SW480 (cell line): ENCODE data around the gene ZNF14.
"Not testable (repeated sequence)": the region's sequence is repeated elsewhere in the genome, so short reads cannot be mapped to it uniquely, and the experiment has no call there.

Experiments
- DNase-seq: peaks from one replicate; pipeline ENCODE4 v3.0.0-alpha.2; 2016; ENCODE audit warnings: low spot score

ZNF14 gene

GRCh38 chr19:19746286-19747213, 13.6 kb upstream of the ZNF14 start:
- DNase-seq, result no peak

DNA sequence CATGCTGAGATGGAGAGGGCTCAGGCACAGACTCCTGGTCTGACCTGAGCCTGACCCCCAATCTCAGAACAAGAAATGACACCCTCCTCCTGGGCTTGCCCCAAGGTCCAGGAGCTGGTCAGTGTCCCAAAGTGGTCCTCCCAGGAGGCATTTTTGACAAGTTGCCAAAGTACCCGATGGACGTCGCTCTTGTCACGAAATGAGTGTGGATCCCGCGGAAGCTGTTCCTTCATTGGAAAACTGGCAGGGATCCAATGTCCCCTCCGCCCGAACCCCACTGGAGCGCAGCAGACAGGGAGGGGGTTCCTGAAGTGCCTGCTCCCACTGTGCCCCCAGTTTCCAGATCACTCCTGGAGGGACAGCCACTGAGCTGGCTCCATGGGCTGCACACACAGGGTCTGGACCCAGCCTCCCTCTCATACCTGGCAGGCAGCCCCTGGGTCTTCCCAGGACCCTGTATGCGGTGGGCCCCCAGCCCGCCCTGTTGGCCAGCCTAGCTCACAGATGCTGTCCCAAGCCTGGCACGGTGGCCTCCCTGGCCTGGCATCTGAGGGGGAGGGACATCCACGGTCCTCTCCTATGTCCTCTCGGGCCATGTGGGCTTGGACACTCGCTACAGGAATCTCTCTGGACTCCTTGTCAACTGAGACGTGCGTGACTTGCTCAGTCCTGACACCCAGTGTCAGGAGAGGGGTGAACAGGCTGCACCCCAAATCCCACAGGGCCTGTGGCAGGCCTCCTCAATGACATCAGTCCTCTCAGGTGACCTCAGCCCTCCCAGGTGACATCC, 12.8 kb upstream of the ZNF14 start:
- no peak for DNase-seq

DNA sequence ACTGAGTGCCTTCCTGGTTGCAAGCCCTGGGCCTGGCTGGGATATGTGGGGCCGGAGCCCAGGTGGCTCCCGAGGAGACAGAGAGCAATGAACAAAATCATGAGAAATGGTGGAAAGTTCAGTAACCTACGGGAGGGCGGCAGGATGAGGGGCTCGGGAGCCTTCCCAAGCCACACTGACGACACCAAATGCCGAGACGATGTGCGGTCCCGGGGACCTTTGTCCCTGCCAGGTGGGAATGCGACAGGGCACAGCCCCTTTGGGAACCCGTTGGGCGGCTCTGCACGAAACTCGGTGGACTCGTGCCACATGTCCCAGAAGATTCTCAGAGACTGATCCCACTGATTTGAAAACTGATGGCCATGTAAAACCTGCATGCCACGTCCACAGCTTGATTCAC, 11.7 kb upstream of the ZNF14 start:
- no peak for DNase-seq

GRCh38 chr19:19743921-19744320, 11.0 kb upstream of the ZNF14 start:
- not testable (repeated sequence) for DNase-seq

GRCh38 chr19:19743176-19743575, 10.3 kb upstream of the ZNF14 start:
- no peak for DNase-seq

- DNase-seq, result no peak
Observed at GRCh38 chr19:19742773-19743172, 9.9 kb upstream of the ZNF14 start.

GRCh38 chr19:19741184-19741583, 8.3 kb upstream of the ZNF14 start:
- no peak for DNase-seq

DNA sequence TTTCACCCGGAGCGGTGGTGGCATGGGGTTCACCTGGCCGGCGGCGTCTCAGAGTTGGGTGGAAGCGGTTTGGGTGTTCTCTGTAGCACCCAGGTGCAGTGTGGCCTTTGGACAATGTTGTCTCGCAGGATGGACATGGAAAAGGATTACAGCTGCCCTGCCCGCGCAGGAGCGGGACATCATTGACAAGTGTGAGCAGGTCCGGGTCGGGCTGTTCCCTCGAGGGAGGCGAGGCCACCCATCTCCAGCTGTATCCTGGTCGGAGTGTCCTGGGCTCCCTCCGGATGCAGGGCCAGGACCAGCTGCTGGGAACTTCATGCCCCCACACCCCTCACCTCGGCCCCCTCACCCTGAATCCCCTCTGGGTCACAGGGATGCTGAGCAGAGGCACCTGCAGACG, 7.8 kb upstream of the ZNF14 start:
- no peak for DNase-seq

DNA sequence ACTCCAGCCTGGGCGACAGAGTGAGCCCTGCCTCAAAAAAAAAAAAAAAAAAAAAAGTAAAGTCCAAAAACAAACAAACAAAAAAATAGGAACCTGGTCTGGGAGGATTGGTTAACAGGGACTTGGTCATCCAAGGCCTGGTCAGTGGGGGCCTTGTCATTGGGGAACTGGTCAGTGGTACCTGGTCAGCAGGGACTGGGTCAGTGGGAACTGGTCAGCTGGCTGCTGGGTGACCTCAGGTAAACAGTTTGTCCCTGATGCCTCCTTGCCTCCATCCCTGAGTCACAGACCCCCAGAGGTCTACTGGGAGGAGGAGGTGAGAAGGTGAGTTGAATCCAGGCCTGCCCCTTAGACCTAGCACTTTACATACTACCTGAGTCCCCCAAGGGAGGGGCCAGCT, 5.7 kb upstream of the ZNF14 start:
- DNase-seq, result no peak

DNA sequence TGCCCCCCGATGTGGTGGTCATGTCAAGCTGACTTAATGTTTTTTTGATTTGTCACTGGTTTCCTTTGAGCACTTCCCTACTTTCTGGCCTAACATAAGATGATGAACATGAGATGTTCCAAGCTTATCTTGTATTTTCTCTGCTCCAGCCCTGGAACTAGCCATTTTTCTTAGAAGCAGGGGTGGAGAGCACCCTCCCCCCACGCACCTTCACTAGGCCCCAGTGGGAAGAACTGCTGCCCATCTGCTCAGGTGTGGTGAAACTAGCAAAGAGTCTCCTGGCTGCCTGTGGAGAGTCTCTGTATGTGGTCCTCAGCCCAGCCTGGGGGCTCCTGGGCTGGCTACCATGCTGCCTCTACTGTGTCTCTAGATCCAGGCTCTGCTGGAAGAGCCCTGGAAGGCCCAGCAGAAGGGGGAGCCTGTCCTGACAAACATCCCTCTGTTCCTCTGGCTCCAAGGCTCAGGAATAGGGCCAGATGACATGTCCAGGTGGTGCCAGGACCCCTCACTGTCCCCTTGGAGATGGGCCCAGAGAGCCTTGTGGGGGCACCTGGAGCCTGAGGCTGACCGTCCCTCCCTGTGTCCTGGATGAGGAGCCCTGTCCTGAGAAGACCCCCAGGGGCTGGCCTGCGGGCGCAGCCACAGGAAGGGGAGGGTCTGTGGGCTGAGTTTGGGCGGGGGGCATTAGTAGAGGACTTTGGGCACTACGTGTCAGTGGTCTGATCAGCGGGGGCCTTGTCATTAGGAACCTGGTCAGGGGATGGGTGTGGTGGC, 4.8 kb upstream of the ZNF14 start:
- no peak for DNase-seq

GRCh38 chr19:19721896-19722295, 11.0 kb downstream of the ZNF14 start:
- DNase-seq, result no peak

DNA sequence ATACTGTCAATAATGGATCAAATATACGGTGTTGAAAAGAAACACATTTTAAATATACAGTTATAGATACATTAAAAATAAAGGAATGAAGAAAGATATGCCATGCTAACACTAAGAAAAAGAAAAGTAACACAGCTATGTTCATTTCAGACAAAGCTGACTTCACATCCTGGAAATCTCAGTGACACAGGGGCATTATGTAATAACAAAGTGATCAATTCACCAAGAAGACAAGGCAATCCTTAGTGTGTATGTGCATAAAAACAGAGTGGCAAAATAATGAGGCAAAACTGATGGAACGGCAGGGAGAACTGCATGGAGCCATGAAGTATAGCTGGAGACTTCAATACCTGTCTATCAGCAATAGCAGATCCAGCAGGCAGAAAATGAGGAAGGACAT, 13.1 kb downstream of the ZNF14 start:
- no peak for DNase-seq

- DNase-seq, result no peak
Observed at GRCh38 chr19:19711934-19712828, 20.7 kb downstream of the ZNF14 start.

DNA sequence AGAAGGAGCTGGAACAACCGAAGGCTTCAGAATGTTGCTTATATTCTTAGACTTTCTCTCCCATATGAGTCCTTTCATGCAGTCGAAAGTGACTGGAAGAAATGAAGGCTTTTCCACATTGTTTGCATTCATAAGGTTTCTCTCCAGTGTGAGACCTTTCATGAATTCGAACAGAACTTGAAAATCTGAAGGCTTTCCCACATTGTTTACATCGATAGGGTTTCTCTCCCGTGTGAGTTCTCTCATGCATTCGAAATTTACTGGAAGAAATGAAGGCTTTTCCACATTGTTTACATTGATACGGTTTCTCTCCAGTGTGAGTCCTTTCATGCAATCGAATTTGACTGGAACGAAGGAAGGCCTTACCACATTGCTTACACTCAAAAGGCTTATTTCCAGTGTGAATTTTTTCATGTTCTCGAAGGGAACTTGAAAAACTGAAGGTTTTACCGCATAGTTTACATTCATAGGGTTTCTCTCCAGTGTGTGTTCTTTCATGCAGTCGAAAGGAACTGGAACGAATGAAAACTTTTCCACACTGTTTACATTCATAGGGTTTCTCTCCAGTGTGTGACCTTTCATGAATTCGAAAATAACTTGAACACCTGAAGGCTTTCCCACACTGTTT, 21.5 kb downstream of the ZNF14 start:
- DNase-seq, result no peak

DNA sequence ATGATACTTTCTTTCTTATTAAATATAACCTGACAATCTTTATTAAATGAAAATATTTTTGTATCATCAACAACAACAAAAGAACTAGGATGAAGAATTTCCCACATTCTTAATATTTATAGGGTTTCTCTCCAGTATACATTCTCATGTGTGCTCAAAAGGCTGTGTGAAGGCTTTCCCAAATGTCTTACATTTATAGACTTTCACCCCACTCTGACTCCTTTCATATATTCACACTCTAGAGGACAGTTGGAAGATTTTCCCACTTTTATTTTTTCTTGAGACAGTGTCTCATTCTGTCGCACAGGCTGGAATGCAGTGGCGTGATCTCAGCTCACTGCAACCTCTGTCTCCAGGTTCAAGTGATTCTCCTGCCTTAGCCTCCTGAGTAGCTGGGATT, 22.4 kb downstream of the ZNF14 start:
- no peak for DNase-seq

GRCh38 chr19:19704836-19705235, 28.1 kb downstream of the ZNF14 start:
- no peak for DNase-seq

DNA sequence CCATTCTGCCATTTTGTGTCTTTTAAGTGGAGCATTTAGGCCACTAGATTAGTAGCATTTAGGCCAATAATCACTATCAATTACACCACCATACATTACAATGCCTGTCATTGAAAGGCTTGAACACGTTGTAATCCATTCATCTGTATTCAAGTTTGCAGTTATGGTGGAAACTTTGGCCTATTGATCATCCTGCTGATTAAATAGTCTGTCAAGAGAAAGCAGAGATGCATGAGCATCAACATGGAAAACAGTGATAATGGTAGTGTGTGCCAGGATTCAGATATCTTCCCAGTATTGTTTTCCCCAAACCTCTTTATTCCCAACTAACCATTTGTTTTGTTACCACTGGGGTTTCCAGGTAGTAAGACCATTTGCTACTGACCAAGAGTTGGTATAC, 32.4 kb downstream of the ZNF14 start:
- DNase-seq, result not testable (repeated sequence)

GRCh38 chr19:19697589-19697988, 35.3 kb downstream of the ZNF14 start:
- DNase-seq, result no peak

- no peak for DNase-seq
Observed at GRCh38 chr19:19696386-19696785, 36.5 kb downstream of the ZNF14 start.

DNA sequence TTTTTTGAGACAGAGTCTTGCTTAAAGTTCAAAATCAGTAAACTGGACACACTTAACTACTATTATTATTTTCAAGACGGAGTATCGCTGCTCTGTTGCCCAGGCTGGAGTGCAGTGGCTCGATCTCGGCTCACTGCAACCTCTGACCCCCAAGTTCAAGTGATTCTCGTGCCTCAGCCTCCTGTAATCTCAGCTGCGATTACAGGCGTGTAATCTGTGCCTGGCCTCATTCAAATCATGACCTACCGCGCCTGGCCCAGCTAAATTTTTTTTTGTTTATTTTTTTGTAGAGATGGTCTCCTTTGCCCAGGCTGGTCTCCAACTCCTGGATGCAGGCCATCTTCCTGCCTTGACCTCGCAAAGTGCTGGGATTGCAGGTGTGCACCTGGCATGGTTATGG, 41.2 kb downstream of the ZNF14 start:
- DNase-seq, result no peak

GRCh38 chr19:19689023-19689422, 43.9 kb downstream of the ZNF14 start:
- not testable (repeated sequence) for DNase-seq
